Stimulated activated CD8-positive, alpha-beta memory T cell treated with anti-CD3 and anti-CD28 coated beads, Interleukin-4, amount 100 ng/mL, for 4 hours (primary cell): ENCODE data around the gene BMPR1B.
"Not testable (repeated sequence)": the region's sequence is repeated elsewhere in the genome, so short reads cannot be mapped to it uniquely, and the experiment has no call there.

Experiments used
- DNase-seq, 2 donors: peaks; one replicate each; pipeline ENCODE4 v3.0.0-alpha.2; 2020; ENCODE audit warnings: low read depth in 2 of 2, low spot score in 1 of 2

Gene BMPR1B

GRCh38 chr4:95124906-95125504, 367.2 kb downstream of the BMPR1B start:
- DNase-seq: no peak

- DNase-seq: no peak
These were observed 371.3 kb downstream of the BMPR1B start for GRCh38 chr4:95129031-95129430.

- no peak for DNase-seq
These were observed 372.1 kb downstream of the BMPR1B start for GRCh38 chr4:95129821-95130311.

- DNase-seq: not testable (repeated sequence)
These were observed 376.3 kb downstream of the BMPR1B start for GRCh38 chr4:95134016-95134415.

GRCh38 chr4:95139424-95139823, 381.7 kb downstream of the BMPR1B start:
- DNase-seq: not testable (repeated sequence)

- no peak for DNase-seq
These were observed 383.6 kb downstream of the BMPR1B start for GRCh38 chr4:95141361-95141760.

- DNase-seq: no peak
These were observed 385.2 kb downstream of the BMPR1B start for GRCh38 chr4:95142932-95143331.

GRCh38 chr4:95151255-95151654, 393.5 kb downstream of the BMPR1B start:
- no peak for DNase-seq

GRCh38 chr4:95153182-95153581, 395.4 kb downstream of the BMPR1B start:
- no peak for DNase-seq

- DNase-seq: no peak
These were observed 398.1 kb downstream of the BMPR1B start for GRCh38 chr4:95155759-95156451.

GRCh38 chr4:95156452-95156765, 398.7 kb downstream of the BMPR1B start:
- no peak for DNase-seq

GRCh38 chr4:95157596-95157995, 399.8 kb downstream of the BMPR1B start:
- no peak for DNase-seq

- DNase-seq: no peak
These were observed 400.3 kb downstream of the BMPR1B start for GRCh38 chr4:95158045-95158444.

- DNase-seq: no peak
These were observed 400.9 kb downstream of the BMPR1B start for GRCh38 chr4:95158626-95159025.

GRCh38 chr4:95159384-95159783, 401.6 kb downstream of the BMPR1B start:
- no peak for DNase-seq

- no peak for DNase-seq
These were observed 404.2 kb downstream of the BMPR1B start for GRCh38 chr4:95161781-95162469.

- no peak for DNase-seq
These were observed 405.1 kb downstream of the BMPR1B start for GRCh38 chr4:95162867-95163266.

GRCh38 chr4:95165926-95166524, 408.3 kb downstream of the BMPR1B start:
- DNase-seq: no peak

- no peak for DNase-seq
These were observed 410.1 kb downstream of the BMPR1B start for GRCh38 chr4:95167805-95168204.

- DNase-seq: no peak
These were observed 412.4 kb downstream of the BMPR1B start for GRCh38 chr4:95170176-95170575.

- not testable (repeated sequence) for DNase-seq
These were observed 413.6 kb downstream of the BMPR1B start for GRCh38 chr4:95171377-95171776.

- no peak for DNase-seq
These were observed 421.2 kb downstream of the BMPR1B start for GRCh38 chr4:95178938-95179337.
